CD4-positive, alpha-beta T cell treated with Interleukin-17A for 1 hour (primary cell): ENCODE results near the gene DAGLA.

ENCODE experiments used
- DNase-seq: peaks from one replicate; pipeline ENCODE4 v3.0.0-alpha.2; 2020

Gene DAGLA

DNA sequence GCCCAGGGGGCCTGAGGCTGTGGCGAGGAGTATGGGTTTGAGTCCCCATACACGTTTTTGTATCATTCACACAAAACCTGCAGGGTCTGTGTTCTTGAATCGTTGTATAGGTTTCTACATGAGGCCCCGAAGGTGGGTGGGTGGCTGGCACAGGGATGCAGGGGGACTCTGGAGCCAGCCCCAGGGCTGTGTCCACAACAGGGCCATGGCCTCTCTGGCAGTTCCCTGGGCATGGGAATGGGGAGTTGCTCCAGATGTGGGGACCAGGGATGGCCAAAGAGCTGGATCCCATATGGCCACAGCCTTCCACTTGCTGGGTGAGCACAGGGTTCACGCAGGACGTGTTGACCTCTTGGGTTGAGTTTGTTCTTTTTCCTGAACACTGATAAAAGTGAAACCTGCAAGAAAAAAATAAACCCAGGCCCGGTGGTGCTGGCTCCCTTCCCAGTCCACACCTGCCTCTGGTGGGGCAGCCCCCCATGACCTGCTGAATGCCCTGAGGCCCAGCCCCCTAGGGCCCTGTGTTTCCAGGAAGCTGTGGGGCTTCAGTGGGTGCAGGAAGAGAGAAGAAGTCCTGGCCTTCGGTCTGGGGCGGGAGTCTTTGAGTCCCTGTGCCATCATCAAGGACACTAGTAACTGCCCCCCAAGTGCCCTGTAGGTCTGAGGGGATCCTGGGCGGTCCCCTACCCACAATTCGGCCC is 88.3 kb downstream of the DAGLA start:
- no peak for DNase-seq

- no peak for DNase-seq
Observed at GRCh38 chr11:61769169-61769920, 89.2 kb downstream of the DAGLA start.

DNA sequence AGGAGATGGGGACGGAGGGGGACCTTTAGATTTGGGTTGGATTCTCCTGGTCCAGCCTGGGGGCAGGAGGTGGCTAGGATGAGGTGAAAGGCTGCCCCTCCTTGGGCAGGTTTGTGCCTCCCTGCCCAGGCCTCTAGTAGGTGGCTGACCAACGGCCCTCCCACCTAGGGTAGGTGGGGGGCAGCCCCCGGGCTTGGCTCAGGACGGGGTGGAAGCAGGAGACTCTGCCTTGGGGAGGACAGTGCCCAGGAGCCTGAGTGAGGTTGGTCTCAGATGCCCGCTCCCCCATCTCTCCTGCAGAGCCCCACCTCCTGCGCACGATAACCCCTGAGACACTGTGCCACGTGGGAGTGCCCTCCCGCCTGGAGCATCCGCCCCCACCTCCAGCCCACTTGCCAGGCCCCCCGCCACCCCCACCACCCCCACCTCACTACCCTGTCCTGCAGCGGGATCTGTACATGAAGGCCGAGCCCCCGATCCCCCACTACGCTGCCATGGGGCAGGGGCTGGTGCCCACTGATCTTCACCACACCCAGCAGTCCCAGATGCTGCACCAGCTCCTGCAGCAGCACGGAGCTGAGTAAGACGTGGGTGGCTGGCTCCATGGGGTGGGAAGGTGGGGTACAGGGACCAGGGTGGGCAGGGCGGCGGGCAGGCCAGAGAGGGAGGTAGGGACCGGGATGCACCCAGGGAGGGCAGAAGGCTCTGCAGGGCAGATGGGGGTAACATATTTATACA is 89.9 kb downstream of the DAGLA start:
- no peak for DNase-seq

DNA sequence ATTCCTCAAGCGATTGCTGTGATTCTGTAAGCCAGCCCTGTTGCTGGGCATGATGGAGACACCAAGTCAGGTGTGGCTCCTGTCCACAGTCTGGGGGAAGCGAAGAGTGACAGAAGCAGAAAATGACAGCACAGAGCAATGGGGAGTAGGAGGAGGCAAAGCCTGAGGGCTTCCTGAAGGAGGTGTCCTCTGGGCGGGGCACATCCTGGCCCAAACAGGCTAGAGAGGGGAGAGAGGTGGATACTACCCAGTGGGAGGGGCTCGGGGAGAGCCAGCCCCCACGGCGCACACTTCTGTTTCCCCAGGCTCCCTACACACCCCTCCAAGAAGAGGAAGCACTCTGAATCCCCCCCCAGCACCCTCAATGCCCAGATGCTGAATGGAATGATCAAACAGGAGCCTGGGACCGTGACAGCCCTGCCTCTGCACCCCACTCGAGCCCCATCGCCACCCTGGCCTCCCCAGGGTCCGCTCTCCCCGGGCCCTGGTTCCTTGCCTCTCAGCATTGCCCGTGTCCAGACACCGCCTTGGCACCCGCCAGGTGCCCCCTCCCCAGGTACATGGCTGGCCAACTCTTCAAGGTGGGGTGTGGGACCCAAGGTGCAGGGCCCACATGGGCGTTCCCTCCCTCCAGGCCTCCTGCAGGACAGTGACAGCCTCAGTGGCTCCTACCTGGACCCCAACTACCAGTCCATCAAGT is 91.2 kb downstream of the DAGLA start:
- no peak for DNase-seq

GRCh38 chr11:61771985-61772455 is 91.8 kb downstream of the DAGLA start:
- no peak for DNase-seq

DNA sequence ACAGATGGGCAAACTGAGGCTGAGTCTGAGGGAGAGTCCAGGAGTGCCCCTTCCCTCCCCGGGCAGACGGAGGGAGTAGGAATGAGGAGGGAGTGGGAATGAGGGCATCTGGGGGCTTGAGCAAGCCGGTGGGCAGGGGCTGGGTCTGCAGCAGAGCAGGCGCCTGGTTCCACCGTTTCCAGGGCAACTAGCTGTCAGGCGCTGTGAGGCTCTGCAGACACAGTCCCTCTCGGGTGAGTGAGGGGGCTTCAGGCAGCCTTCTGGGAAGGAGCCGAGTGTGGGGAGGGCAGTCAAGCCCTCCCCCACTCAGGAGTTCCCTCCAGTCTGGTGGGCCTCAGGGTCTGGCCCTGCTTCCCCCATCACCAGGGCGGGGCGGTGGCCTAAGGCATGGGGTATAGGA is 93.2 kb downstream of the DAGLA start:
- DNase-seq, result no peak

DNA sequence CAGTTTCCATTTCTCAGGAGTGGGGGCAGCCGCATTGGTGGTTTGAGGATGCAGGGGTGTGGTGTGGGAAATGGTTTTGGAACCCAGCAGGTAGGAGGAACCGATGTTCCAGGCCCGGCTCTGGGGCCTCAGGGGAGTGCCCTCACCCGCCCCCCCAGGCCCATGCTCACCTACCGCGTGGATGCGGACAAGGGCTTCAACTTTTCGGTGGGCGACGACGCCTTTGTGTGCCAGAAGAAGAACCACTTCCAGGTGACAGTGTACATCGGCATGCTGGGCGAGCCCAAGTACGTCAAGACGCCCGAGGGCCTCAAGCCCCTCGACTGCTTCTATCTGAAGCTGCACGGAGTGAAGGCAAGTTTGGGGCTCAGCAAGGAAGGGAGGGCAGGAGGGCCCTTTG is 93.6 kb downstream of the DAGLA start:
- no peak for DNase-seq

DNA sequence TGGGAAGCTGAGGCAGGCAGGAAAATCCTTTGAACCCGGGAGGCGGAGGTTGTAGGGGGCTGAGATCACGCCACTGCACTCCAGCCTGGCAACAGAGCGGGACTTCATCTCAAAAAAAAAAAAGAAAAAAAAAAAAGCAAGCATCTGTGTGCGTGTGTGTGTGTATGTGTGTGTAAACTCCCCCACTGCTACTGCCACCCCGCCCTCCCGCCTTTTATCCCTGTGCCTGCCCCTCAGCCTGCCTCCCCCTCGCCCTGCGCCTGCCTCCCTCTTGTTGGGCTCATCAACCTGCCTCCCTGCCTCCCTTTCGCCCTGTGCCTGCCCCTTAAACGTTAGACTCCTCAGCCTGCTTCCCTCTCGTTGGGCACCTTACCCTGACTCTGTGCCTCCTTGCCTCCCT is 94.2 kb downstream of the DAGLA start:
- DNase-seq, result no peak

GRCh38 chr11:61775106-61775505 is 94.9 kb downstream of the DAGLA start:
- no peak for DNase-seq

GRCh38 chr11:61775606-61776554 is 95.7 kb downstream of the DAGLA start:
- DNase-seq, result peak; percentile 39

DNA sequence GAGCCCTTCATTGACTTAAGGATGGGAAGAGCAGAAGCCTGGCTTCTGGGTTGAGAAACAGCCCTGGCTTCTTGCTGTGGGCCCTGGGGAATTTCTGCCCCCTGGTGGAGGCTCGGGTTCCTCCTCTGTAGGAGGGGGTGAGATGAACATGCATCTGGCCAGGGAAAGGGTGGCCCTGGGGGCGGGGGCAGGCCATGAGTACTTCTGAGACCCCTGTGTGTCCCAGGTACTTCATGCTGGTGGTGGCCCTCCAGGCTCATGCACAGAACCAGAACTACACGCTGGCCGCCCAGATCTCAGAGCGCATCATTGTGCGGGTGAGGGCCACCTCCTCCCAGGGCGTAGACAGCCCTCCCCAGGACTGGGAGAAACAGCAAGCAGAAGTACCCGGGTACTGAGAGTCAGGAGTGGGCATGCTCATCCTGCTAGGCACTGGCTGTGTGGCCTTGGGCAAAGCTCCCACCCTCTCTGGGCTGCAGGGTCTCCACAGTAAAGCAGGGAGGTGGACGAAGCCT is 96.4 kb downstream of the DAGLA start:
- DNase-seq, result peak; percentile 65

DNA sequence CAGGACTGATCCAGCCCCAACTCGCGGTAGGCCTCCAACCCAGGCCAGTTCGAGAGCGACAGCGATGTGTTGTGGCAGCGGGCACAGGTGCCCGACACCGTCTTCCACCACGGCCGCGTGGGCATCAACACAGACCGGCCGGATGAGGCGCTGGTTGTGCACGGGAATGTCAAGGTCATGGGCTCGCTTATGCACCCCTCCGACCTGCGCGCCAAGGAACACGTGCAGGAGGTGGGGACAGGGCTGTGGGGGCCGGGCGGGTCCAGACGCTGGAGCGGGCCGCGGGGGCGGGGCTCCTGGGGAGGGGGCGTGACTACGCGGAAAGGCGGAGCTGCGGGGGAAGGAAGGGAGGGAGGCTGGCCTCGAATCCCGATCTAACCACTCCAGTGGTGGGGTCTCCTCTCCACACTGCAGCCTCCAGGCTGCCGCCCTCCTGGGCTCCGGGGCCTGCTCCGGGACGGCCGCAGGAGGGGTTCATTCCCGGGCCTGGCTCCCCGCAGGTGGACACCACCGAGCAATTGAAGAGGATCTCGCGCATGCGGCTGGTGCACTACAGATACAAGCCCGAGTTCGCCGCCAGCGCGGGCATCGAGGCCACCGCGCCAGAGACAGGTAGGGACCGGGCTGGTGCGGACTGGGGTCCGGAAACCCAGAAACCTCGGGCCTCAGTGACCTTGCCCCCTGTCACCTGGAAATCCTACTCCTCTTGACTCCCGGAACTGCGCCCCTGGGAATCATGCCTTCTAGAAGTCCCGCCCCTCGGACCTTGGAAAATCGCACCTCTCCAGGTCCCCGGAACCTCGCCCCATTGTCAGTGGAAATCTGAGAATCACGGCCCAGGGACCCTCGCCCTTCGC is 97.3 kb downstream of the DAGLA start:
- peak; percentile 79 for DNase-seq

DNA sequence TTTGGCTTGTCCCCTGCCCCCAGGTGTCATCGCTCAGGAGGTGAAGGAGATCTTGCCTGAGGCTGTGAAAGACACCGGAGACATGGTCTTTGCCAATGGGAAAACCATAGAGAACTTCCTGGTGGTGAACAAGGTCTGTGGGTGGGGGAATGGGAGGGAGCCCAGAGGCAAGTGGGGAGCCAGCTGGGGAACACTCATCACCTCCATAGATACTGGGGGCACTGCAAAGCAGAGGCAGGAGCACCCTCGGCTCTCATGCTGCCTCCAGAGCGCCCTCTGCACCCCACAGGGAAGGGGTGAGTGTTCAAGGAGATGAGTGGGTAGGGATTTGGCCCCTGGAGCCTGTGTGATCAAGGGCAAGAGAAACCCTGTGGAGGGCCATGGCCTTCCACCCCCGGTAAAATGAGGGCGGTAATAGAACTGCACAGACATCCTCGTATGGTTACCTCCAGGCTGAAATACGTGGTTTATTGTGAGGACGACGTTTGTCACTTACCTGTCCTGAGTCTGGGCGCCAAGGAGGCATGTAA is 98.2 kb downstream of the DAGLA start:
- no peak for DNase-seq

GRCh38 chr11:61778920-61779650 is 98.9 kb downstream of the DAGLA start:
- DNase-seq, result no peak

GRCh38 chr11:61779666-61780525 is 99.7 kb downstream of the DAGLA start:
- no peak for DNase-seq

DNA sequence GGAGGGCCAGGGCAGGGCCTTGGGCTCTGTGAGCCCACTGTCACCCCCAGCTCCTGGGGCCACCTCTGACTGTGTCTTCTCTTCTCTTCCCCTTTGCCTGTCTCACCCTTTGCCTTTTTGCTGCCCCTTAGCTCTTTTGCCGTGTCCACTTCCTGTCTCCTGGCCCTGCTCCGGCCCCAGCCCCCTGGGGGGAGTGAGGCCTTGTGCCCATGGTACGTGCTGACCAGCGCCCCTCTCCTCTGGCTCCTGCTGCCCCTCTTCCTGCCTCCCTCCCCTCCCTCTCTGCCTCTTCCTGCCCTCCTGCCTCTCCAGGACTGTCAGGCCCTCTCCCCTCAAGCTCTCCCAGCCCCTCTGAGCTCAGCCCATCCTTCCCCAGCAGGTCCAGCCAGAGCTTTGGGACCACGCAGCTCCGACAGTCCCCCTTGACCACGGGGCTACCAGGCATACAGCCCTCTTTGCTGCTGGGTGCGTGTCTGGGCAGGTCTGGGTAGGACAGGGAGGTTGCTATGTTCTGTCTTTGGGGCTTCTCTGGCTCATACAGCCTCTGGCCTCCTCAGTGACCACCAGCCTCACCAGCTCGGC is 100.5 kb downstream of the DAGLA start:
- DNase-seq, result no peak

- DNase-seq, result no peak
Observed at GRCh38 chr11:61781585-61781984, 101.4 kb downstream of the DAGLA start.

DNA sequence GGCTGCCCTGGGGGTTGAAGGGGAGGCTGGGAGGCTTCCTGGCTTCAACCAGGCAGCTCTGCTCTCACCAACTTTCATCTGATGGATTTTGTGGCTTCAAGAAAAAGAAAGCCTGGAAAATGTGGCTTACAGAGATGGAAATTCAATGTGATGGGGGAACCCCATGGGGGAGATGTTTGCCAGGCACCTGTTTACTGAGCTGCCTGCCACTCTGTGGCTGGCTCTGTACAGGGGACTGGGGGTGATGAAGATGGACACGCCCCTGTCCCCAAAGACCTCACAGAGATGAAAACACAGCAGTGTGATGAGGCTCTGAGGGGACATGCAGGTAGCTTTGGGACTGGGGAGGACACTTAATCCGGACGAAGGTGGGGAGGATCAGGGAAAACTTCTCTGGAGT is 102.1 kb downstream of the DAGLA start:
- no peak for DNase-seq
